Hepatic stellate cell (primary cell): ENCODE results near the gene VAPB.
A peak's percentile ranks its signal among the peaks of the same experiment; 100 is the strongest.
"Not testable (repeated sequence)": the region's sequence is repeated elsewhere in the genome, so short reads cannot be mapped to it uniquely, and the experiment has no call there.

ENCODE experiments used
- DNase-seq: peaks from one replicate; pipeline ENCODE4 v3.0.0; 2011; ENCODE audit warnings: low spot score

The VAPB gene

DNA sequence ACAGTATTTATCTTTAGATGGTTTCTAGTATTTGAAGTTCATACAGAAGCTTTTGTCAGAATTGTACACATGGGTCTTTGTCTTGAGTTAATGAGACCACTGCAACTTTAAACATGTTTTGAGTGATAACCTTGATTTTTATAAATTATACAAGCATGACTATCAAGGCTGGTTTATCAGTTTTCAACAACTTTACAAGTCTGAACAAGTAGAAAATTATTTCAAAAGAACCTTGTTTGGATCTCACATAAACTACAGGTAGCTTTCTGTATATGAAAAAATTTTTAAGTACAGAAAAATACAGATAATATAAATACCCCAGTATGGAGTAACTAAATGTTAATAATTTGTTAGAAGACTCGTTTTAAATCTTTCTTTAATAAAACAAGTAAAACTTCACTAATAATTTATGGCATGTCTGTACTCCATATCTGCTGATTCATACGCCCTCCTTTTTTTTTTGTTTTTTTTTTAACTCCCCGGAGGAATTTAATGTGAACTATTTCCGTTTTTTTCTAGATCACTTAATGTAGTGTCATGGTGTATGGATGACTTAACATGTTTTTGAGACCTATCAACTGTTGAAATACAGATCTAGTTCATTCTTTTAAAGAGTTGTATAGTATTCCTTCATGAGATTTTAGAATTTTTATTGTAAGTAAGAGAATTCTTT, 18.3 kb downstream of the VAPB start:
- DNase-seq, result peak; percentile 53

DNA sequence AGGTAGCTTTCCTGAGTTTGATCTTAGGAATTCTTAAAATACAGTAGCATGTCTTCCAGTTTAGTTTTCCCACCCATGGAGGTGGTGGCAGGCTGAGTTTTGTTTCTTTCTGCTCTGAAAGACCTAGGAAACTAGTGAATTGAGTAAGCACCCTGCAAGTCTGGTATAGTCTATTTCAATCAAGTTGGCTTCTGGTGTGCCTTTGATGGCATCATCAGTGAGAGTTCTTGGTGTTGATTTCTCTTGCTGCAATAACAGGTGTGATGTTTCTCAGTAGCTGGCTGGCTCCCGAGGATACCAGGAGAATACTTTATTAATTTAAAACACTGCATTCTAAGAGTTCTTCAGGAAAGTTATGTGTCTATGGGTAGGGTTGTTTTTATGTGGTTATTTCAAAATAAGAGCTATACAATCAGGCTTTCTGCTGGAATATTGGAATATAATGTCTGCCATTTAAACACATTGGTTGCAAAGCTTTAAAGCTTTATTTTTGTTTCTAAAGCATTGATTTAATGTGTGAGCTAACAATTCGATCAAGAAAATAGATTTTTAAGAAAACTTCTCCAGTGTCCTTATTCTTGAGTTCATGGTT, 19.0 kb downstream of the VAPB start:
- no peak for DNase-seq

GRCh38 chr20:58408603-58409246, 19.7 kb downstream of the VAPB start:
- DNase-seq, result no peak

GRCh38 chr20:58414216-58414615, 25.2 kb downstream of the VAPB start:
- DNase-seq, result not testable (repeated sequence)

DNA sequence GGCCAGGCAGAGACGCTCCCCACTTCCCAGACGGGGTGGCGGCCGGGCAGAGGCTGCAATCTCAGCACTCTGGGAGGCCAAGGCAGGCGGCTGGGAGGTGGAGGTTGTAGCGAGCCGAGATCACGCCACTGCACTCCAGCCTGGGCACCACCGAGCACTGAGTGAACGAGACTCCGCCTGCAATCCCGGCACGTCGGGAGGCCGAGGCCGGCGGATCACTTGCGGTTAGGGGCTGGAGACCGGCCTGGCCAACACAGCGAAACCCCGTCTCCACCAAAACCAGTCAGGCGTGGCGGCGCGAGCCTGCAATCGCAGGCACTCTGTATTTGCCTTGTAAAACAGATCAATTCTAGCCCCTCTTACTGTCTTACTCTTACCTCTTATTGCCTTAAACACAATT, 25.8 kb downstream of the VAPB start:
- not testable (repeated sequence) for DNase-seq

DNA sequence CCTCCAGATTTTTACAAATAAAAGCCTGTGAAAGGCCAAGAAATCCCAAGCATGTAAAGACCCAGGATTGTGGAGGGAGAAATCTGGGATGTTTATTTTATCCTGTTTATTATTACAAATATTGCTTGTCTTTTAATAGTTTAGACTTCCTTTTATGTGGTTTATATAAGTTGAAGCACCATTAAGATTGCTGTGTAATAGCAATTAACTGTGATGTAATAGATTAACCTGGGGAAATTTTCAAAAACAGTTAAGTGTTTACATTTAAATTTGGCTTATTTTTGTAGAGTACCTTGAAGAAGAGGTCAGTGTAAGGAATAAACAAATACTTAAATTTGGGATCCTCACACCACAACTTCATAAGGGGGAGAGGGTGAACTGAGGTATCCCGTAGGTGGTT, 27.0 kb downstream of the VAPB start:
- DNase-seq, result no peak

DNA sequence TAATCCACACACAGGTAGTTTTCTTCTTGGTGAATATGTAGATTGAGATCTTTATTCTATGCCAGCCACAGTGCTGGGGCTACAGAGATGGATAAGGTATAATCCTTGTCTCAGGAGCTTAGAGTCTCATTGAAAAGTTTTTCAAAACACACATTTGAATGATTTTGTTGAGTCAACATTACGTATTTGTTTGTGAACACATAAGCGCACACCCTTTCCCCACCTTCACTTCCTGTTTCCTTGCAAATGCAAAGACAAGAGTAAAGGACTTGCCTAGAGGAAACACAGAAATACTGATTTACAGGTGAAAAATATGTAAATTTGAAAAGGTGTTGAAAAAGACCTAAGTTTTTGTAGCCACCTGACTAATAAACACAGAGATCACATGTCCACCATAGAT, 27.8 kb downstream of the VAPB start:
- no peak for DNase-seq

DNA sequence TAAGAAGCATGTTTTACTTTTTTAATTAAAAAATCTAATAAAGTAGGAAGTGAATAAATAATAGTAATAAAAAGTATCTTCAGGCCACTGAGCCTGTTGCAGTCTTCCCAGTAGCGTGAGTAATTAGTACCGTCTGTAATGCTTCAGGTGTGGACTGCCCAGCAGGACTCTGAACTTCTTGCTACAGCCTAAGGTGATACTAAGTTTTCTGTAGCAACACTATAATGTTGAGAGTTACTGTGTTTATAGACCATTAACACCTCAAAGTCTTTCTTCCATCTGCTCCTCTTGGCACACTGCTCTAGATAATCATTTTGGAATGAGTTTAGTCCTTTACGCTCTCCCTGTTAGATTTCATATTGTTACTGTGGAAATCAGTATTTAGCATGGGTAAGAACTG, 28.4 kb downstream of the VAPB start:
- DNase-seq, result no peak

- no peak for DNase-seq
These were observed 30.1 kb downstream of the VAPB start for GRCh38 chr20:58418949-58419748.

DNA sequence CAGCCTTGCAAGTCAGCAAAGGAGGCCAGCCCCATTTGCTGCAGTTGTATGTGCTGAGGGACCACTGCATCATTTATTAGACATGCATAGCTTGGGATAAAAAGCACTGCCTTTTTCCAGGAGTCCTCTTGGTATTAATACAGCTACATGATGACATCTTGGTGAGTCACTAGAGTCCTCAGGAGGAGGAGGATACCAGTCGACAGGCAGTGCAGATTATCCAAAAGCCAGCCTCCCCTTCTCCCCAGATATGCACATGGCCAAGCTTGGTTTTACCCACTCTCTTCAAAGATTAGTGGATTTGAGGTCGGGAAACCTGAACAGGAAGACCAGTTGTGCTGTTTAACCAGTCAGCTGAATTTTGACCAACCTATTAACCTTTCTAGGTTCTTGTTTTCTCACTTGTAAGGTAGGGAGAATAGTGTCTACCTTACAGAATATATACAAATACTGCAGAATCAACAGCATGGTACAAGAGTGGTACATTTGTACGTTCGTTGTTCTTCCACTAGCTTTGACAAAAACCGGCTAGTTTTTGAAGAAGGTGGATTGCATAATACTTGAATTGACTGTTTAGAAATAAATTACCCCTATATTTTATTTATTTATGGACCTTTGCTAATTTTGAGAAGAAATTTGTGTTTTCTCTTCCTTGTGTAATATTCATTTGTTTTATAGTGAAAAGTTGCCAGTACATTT, 31.9 kb downstream of the VAPB start:
- DNase-seq, result peak; percentile 75

- DNase-seq, result no peak
These were observed 32.4 kb downstream of the VAPB start for GRCh38 chr20:58421497-58421850.

DNA sequence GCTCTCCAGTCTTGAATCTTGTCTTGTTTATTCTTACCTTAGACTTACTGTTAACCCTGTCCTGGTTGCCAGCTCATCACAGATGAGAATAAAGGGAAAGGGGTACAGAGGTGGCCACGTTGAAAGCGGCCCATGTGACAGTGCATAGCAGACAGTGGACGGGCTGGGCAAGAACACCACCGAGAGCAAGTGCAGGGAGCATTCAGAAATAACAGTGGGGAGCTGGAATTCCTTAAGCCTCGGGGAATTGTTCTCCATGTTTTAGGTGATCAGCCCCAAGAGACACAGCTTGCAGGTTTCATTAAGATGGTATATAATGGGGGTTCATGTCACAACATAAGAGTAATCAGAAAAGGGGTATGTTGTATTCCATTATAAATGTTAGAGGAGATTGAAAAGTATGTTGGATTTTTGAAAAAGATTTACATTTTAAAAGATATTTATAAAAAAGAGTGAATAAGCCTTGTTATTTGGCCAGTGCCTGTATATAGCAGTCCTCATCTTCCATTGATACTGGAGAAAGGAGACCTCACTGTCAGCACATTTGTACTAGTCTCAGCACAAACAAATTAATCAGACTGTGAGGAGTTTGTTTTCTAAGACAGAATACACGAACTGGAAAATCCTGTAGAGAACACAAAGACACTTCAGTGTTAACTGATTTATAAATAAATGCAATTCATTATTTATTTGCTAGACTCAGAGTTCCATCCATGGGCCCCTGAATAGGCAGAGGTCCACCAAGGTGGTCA, 35.4 kb downstream of the VAPB start:
- no peak for DNase-seq

GRCh38 chr20:58427571-58427970, 38.5 kb downstream of the VAPB start:
- DNase-seq, result not testable (repeated sequence)

GRCh38 chr20:58428364-58428763, 39.3 kb downstream of the VAPB start:
- no peak for DNase-seq

DNA sequence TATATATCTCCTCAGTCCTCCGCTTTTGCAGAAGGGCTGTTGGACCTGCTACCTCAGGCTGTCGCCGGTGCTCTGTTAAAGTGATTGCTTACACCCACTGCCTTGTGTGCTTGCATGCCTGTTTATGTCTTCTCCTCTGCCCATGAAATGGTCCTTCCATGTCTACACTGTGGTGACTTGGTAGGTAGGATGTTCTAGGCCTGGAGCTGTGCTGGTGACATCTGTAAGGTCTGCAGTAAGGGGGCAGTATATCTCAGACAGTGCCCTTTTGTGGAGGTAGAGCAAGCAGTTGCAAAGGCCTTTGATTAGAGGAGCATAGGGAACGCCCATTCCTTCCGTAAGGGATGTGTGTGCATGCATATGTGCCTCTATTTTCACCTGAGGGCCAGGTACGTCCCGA, 40.3 kb downstream of the VAPB start:
- no peak for DNase-seq

- DNase-seq, result no peak
These were observed 42.1 kb downstream of the VAPB start for GRCh38 chr20:58431134-58431533.

- DNase-seq, result peak; percentile 12
These were observed 43.3 kb downstream of the VAPB start for GRCh38 chr20:58432186-58432954.

DNA sequence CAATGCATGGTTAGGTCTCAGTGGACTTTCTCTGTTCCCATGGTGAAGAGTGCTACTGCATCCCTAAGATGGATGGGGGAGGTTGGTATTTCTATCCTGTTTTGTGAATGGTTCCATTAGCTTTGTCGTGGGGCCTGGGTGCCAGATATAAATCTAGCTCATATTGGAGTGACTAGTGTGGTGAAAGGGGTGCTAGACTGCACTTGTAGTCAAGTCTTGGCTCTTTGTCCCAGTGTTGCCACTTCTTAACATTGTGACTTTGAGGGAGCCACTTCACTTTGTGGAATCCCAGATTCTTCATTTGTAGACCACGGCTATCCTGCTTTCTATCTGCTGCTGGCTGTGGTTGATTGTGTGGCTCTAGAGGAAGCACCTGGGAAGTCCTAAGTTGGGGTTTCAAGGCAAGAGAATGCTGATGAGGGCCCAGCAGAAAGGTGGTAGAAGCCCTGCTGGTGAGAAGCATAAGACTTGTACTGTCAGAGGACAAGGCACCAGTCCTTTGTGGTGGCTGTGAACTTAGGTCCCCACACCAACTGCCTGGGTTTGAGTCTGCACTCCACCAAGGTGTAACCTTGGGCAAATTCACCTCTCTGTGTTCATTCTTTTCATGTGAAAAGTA, 44.1 kb downstream of the VAPB start:
- DNase-seq, result no peak

DNA sequence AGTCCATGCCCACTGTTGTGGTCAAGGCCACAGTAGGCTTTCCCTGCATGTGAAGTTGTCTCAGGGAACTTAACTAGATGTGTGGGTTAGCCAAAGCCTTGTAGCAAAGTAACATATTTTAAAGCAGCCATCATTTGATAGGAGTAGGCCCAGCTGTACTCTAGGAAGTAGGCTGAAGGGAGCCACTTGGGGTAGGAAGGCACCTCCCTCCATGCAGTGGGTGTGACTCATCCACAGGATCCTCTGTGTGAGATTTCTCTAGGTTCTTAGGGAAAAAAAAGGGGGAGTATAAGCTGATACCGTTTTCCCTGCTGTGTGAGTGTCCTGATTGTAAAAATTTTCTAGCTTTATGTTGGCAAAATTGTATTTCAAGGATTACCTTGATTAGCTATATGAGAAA, 44.7 kb downstream of the VAPB start:
- peak; percentile 81 for DNase-seq

DNA sequence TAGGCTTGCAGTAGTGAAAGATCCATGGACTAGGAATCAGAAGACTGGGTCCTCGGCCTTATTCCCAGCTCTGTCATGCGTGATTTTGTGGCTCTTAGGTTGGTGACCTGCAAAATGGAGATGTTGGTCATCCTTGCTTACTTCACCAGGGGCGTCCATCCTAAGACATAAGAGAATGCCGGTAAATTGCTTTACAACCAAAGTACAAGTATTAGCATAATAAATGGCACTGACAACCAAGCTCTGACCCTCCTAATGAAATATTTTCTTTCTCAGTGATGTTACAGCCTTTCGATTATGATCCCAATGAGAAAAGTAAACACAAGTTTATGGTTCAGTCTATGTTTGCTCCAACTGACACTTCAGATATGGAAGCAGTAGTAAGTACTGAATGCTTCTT, 45.3 kb downstream of the VAPB start:
- no peak for DNase-seq
